NCI-H2107 treated with DMSO at 0.1 percent for 48 hours (cell line): ENCODE data around the gene SPOCK2.
A peak's percentile ranks its signal among the peaks of the same experiment; 100 is the strongest.

ENCODE experiments used
- DNase-seq: peaks from one replicate; lab custom pipeline; 2025; ENCODE audit not compliant: unreplicated experiment; lab: John Stamatoyannopoulos, UW

The SPOCK2 gene

DNA sequence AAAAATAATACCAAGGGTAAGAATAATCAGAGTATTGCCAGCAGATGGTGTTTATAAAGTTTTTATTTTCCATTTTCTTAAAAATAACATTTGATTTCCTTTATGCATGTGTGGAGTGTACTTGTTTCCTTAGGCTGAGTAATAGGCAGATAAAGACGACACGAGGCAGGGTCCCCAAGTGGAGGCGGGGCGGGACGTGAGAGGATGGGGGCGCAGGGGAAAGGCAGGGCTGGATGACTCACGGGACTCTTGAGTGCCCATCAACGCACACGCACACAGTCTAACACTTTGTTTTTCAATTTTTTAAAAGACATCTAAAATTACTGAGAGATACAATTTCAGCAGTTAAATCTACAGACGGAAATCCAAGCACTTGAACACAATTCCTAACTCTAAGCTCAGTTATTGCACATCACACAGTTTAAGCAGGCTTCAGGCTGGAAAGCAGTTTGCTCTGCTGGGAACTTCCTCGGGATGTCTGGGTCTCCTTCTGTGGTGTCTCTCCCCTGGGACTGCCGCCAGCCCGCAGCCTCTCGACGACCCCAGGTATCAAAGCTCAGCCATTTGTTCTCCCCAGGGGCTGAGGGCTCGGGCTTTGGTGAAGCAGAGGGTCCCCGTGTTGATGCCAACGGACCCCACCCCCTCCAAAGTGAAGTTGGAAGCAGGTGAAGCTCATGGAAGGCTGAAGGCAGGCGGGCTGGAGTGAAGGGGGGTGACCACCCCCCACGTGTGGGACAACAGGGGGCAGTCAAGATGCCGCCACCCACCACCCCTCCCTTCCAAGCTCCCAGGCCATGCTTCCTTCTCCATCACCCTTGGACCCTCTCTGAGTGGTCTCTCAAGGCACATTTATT lies 29.1 kb downstream of the SPOCK2 start:
- DNase-seq = peak; percentile 19

DNA sequence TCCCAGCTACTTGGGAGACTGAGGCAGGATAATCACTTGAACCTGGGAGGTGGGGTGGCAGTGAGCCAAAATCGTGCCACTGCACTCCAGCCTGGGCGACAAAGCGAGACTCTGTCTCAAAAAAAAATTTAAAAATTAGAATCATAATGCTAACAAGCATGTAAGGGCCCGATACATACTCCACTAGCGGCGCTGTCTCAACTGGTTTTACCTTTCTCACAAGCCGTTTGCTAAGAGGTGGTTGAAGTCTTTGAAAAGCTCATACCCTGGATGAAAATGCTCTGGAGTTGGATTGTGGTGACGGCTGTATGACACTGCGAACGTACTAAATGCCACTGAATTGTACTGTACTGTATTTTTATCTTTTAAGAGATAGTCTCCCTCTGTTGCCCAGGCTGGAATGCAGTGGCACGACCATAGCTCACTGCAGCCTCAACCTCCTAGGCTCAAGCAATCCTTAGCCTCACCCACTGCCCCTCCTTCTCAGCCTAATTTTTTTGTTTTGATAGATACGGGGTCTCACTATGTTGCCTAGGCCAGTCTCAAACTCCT lies 29.9 kb downstream of the SPOCK2 start:
- no peak for DNase-seq

DNA sequence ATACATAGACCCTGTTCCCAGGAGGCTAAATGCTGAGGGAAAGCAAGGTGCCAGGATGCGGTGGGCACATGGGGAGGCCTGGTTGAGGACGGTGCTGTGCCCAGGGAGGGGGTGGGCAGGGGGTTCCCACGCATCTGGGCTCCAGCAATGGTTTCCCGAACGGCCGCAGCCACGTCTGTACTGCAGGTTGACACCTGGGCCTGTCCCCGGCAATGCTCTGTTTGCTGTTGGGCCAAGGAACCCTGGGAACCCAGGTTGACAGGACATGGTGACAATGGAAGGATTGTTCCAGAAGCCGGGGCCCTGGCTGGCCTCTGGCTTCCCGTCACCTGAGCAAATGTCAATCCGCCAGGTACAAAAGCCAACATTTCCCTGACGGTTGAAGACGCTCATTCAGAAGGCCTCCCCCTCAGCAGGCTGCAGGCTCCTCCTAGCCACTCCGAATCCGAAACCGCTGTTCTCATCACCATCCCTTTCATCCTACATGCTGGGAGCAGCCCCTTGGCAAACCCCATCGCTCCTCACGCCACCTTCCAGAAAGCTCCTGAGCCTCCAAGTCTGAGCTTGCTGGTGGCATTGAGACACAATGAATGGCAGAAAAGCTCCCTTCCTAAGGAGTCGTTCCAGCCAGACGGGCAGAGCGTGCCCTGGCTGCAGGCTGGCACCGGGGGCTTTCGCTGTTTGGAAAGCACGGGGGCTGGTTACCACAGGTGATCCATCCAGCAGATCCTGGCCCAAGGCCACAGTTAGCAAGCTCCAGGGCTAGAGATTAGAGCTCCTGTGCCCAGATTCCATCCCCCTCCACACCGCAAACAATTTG lies 31.2 kb downstream of the SPOCK2 start:
- DNase-seq = no peak

GRCh38 chr10:72056113-72056512 lies 32.2 kb downstream of the SPOCK2 start:
- DNase-seq = no peak

GRCh38 chr10:72053690-72054089 lies 34.7 kb downstream of the SPOCK2 start:
- DNase-seq = no peak

DNA sequence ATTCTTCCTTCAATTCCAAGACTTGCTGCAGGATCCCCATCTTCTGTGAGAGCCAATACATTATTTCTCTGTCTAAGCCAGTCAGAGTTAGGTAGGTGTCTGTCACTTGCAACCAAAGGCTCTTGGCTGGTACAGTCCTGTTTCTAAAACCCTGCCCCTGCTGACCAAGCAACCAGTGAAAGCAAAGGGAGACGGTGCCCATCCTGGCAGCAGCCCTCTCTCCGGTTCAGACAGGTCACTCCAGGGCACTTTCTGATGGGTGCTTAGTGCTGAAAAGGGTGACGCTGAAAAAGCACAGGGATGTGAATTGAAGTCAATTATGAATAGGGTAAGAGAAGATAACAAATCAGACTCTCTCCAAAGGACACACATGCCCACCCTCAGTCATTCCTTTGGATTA lies 37.5 kb downstream of the SPOCK2 start:
- DNase-seq = no peak

DNA sequence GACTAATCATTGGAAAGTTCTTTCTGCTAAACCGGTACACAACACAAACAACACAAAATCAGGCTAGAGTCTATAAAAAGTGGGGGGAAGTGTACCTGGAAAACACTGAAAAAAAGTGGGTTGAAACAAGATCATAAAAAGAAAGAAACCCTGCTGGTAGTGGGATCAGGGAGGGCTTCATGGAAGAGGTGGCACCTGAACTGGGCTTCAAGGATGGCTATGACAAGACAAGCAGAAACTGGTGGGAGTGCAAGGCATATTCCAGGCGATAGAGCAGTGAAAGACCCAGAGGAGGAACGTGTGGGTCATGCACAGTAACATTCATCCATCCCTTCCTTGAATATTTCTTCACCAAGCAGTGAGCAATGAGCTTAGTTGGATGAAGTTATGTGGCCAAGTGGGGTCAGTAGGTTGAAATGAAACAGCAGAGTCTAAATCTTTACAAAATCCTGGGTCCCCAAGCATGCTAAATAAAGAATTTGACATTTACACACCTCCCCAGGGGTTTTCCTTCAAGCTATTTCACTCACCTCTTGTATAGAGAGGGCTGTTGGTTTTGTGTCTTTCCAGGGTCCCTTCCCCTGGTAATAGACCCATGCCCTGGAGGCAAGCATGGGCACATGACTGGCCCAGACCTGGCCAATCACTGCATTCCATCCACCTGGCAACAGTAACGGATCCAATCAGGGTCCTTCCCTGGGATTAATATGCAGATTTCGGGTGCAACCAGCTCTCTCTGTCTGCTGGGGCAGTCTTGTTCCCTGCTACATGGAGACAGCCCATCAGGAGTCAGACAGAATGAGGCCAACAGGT lies 38.2 kb downstream of the SPOCK2 start:
- no peak for DNase-seq

DNA sequence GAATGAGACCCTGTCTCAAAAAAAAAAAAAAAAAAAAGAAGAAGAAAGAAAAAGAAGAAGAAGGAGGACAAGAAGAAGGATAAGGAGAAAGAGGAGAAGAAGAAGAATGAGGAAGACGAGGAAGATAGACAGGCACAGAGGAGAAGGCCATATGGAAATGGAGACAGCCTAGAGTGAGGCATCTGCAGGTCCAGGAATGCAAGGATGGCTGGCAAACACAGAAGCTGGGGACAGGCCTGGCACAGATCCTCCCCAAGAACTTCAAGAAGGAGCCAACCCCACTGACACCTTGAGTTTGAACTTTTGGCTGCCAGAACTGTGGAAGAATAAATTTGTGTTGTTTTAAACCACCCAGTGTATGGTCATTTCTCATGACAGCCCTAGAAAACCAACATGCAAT lies 38.9 kb downstream of the SPOCK2 start:
- DNase-seq = no peak

- peak; percentile 64 for DNase-seq
Observed at GRCh38 chr10:72048450-72049124, 39.8 kb downstream of the SPOCK2 start.

GRCh38 chr10:72045586-72045985 lies 42.8 kb downstream of the SPOCK2 start:
- DNase-seq = no peak

GRCh38 chr10:72044417-72045041 lies 43.8 kb downstream of the SPOCK2 start:
- no peak for DNase-seq

DNA sequence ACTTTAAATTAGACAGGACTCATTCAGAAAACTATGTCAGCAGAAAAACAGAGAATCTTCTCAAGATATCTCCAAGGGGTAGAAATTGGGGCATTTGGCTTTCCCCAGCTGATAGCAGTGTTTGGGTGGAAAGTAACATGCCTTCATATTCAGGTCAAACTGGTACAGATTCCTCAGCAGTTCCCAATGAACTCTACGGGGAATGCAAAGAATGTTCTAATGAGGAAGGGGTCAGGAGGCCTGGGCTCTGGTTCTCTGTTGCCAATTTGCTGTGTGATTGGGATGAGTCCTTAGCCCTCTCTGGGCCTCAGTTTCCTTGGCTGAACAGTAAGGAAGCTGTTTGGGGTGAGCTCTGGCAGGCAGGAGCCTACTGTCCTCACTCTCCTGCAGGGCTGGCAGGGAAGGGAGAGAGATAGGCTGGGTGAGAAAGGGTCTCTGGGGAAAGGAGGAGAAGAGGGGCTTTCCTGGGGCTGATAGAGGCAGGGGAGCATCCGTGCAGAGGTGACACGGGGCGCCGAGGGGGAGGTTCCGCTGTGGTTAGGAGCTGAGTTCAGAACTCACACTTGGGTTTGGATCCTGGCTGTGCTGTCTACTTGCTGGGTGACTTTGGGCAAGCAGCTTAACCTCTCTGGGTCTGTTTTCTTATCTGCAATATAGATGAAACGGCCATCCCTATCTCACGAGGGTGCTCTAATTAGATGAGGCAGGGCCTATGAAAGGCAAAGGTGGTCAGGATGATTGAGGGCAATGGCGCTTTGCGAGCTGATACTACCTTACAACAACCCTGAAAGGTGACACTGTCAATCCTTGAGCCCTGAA lies 45.1 kb downstream of the SPOCK2 start:
- no peak for DNase-seq

- DNase-seq = no peak
Observed at GRCh38 chr10:72041491-72041890, 46.9 kb downstream of the SPOCK2 start.

- no peak for DNase-seq
Observed at GRCh38 chr10:72039377-72039776, 49.0 kb downstream of the SPOCK2 start.

- DNase-seq = no peak
Observed at GRCh38 chr10:72038458-72039001, 49.8 kb downstream of the SPOCK2 start.

- no peak for DNase-seq
Observed at GRCh38 chr10:72037811-72038210, 50.5 kb downstream of the SPOCK2 start.

GRCh38 chr10:72037266-72037665 lies 51.1 kb downstream of the SPOCK2 start:
- DNase-seq = no peak

DNA sequence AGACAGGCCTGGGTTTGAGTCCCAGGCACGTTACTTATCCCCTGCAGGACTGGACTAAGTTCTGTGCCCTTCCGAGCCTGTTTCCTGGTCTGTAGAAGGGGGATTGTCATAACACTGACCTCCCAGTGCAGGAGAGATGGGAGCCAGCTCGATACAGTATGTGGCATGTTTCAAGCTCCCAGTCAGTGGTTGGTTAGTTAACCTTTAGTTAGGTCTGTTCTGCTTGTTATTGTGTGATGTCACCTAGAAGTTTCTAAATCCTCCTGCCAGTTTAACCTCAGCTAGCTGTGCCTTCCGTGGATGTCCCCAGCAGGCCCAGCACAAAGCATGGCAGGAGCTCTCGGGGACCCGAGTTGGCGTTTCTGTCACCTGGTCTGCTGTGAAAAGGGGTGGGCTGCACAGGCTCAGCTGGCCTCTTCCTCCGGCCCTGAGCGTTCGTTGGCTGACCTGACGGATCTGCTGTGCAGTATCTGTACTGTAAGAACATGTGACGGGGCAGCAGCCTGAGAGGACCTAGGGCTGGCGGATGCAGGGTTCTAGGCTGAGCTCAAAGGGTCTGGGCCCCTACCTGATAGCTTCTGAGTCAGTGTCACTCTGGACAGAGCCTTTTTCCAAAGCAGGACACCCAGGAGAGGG lies 53.0 kb downstream of the SPOCK2 start:
- no peak for DNase-seq
